Measurements from ENCODE around the gene DGCR8. TPM values are rescaled to one million over a fixed set of nuclear protein-coding genes. Genes with fewer than 3 reads are reported as not detected.

DGCR8 gene
- total RNA-seq, 1 donor = 30.7 TPM

- H3K4me3 ChIP-seq (ENCODE audit: low read depth, low read length) = peak overlapping the region; percentile 98
- no peak for TF ChIP-seq CTCF (IDR thresholded peaks at IDR 0.05; ENCODE audit: insufficient read depth, low read depth, low read length)
- DNase-seq (ENCODE audit: low read depth) = no peak
Measured at GRCh38 chr22:20116376-20116950, 36.4 kb downstream of the DGCR8 start.

GRCh38 chr22:20116951-20117632 lies 37.1 kb downstream of the DGCR8 start, which contains the start of gene TRMT2A:
Gene TRMT2A (minus strand): TSS chr22:20117226. CDS start chr22:20116906, 320 bp downstream.
- DNase-seq (ENCODE audit: low read depth) = peak; percentile 99
- TF ChIP-seq CTCF (IDR thresholded peaks at IDR 0.05; ENCODE audit: insufficient read depth, low read depth, low read length) = peak; percentile 6
- peak within 1 kb of the TSS; percentile 98 for H3K4me3 ChIP-seq (ENCODE audit: low read depth, low read length)

GRCh38 chr22:20117633-20118299 lies 37.7 kb downstream of the DGCR8 start:
- DNase-seq (ENCODE audit: low read depth) = peak; percentile 31
- TF ChIP-seq CTCF (IDR thresholded peaks at IDR 0.05; ENCODE audit: insufficient read depth, low read depth, low read length) = no peak
- H3K4me3 ChIP-seq (ENCODE audit: low read depth, low read length) = peak overlapping the region; percentile 79

GRCh38 chr22:20118300-20119020 lies 38.4 kb downstream of the DGCR8 start:
- no peak for DNase-seq (ENCODE audit: low read depth)
- no peak for TF ChIP-seq CTCF (IDR thresholded peaks at IDR 0.05; ENCODE audit: insufficient read depth, low read depth, low read length)
- H3K4me3 ChIP-seq (ENCODE audit: low read depth, low read length) = peak overlapping the region; percentile 79

- no peak for TF ChIP-seq CTCF (IDR thresholded peaks at IDR 0.05; ENCODE audit: insufficient read depth, low read depth, low read length)
- no peak overlapping the region for H3K4me3 ChIP-seq (ENCODE audit: low read depth, low read length)
- DNase-seq (ENCODE audit: low read depth) = no peak
Measured at GRCh38 chr22:20121856-20122415, 41.9 kb downstream of the DGCR8 start.

- no peak overlapping the region for H3K4me3 ChIP-seq (ENCODE audit: low read depth, low read length)
- no peak for TF ChIP-seq CTCF (IDR thresholded peaks at IDR 0.05; ENCODE audit: insufficient read depth, low read depth, low read length)
- DNase-seq (ENCODE audit: low read depth) = no peak
Measured at GRCh38 chr22:20123366-20124082, 43.5 kb downstream of the DGCR8 start.

All from fibroblast of villous mesenchyme (primary cell).